H9 (cell line): Measurements from ENCODE around the gene LTA4H. TPM values are rescaled to one million over a fixed set of nuclear protein-coding genes. Genes with fewer than 3 reads are reported as not detected.

Experiments
- DNase-seq: peaks from one replicate; pipeline ENCODE4 v3.0.0-alpha.2; 2017
- H2AFZ ChIP-seq: one replicate; pipeline ENCODE4 v1.6.1; 2013; ENCODE audit warnings: mild to moderate bottlenecking, low read length, control low read depth, moderate library complexity
- H2AK5ac ChIP-seq: 2 replicates; pipeline ENCODE4 v1.6.1; 2013; ENCODE audit warnings: low read length, control low read depth, mixed read lengths; ENCODE audit not compliant: insufficient read length
- H2BK120ac ChIP-seq: one replicate; pipeline ENCODE4 v1.6.1; 2013; ENCODE audit warnings: low read depth, mild to moderate bottlenecking, low read length, control low read depth, inconsistent platforms; ENCODE audit not compliant: poor library complexity, severe bottlenecking
- H2BK12ac ChIP-seq: 2 replicates; pipeline ENCODE4 v1.6.1; 2013; ENCODE audit warnings: low read length, control low read depth, mixed read lengths, low read depth; ENCODE audit not compliant: insufficient read length
- H2BK15ac ChIP-seq: 2 replicates; pipeline ENCODE4 v1.6.1; 2013; ENCODE audit warnings: low read depth, low read length, control low read depth
- H2BK20ac ChIP-seq: one replicate; pipeline ENCODE4 v1.6.1; 2013; ENCODE audit warnings: low read depth, mild to moderate bottlenecking, low read length, control low read depth, inconsistent platforms; ENCODE audit not compliant: poor library complexity, severe bottlenecking
- H2BK5ac ChIP-seq: 2 replicates; pipeline ENCODE4 v1.6.1; 2013; ENCODE audit warnings: low read length, control low read depth, mixed read lengths; ENCODE audit not compliant: insufficient read length
- H3K14ac ChIP-seq: 2 replicates; pipeline ENCODE4 v1.6.1; 2013; ENCODE audit warnings: low read length, control low read depth; ENCODE audit not compliant: insufficient read depth
- H3K18ac ChIP-seq: 2 replicates; pipeline ENCODE4 v1.6.1; 2013; ENCODE audit warnings: low read depth, mild to moderate bottlenecking, mixed read lengths, low read length, control low read depth; ENCODE audit not compliant: insufficient read length
- H3K23ac ChIP-seq: 2 replicates; pipeline ENCODE4 v1.6.1; 2013; ENCODE audit warnings: low read length, control low read depth, mixed read lengths, low read depth; ENCODE audit not compliant: insufficient read length
- H3K23me2 ChIP-seq: 2 replicates; pipeline ENCODE4 v1.6.1; 2013; ENCODE audit warnings: low read depth, mild to moderate bottlenecking, mixed read lengths, low read length, control low read depth; ENCODE audit not compliant: insufficient read length, poor library complexity, severe bottlenecking
- H3K27ac ChIP-seq: 2 replicates; pipeline ENCODE4 v1.5.1; 2013; ENCODE audit warnings: low read length, control low read depth, mixed read lengths, low read depth; ENCODE audit not compliant: insufficient read length
- H3K27me3 ChIP-seq: 2 replicates; pipeline ENCODE4 v1.6.1; 2013; ENCODE audit warnings: low read length, control low read depth, inconsistent platforms; ENCODE audit not compliant: insufficient read depth
- H3K4ac ChIP-seq: 2 replicates; pipeline ENCODE4 v1.6.1; 2013; ENCODE audit warnings: low read depth, mild to moderate bottlenecking, control low read depth, inconsistent platforms, low read length, moderate library complexity
- H3K4me1 ChIP-seq: 2 replicates; pipeline ENCODE4 v1.6.1; 2013; ENCODE audit warnings: low read length, control low read depth, inconsistent platforms; ENCODE audit not compliant: insufficient read depth
- H3K4me2 ChIP-seq: 2 replicates; pipeline ENCODE4 v1.6.1; 2013; ENCODE audit warnings: low read length, control low read depth, mixed read lengths; ENCODE audit not compliant: insufficient read length, insufficient read depth
- H3K56ac ChIP-seq: 2 replicates; pipeline ENCODE4 v1.6.1; 2013; ENCODE audit warnings: low read depth, mild to moderate bottlenecking, mixed read lengths, low read length, control low read depth; ENCODE audit not compliant: insufficient read length
- H3K79me1 ChIP-seq: 2 replicates; pipeline ENCODE4 v1.6.1; 2013; ENCODE audit warnings: low read depth, mild to moderate bottlenecking, moderate library complexity, low read length, control low read depth, inconsistent platforms; ENCODE audit not compliant: insufficient read depth, poor library complexity, severe bottlenecking
- H3K79me2 ChIP-seq: 2 replicates; pipeline ENCODE4 v1.6.1; 2013; ENCODE audit warnings: low read length, control low read depth, inconsistent platforms; ENCODE audit not compliant: insufficient read depth
- H3K9ac ChIP-seq: 2 replicates; pipeline ENCODE4 v1.6.1; 2013; ENCODE audit warnings: low read length, control low read depth, mixed read lengths; ENCODE audit not compliant: insufficient read length; ENCODE audit errors: extremely low read depth
- H3K9me3 ChIP-seq: one replicate; pipeline ENCODE4 v1.6.1; 2013; ENCODE audit warnings: low read depth, low read length, inconsistent platforms; ENCODE audit not compliant: control insufficient read depth
- H3T11ph ChIP-seq: one replicate; pipeline ENCODE4 v1.6.1; 2013; ENCODE audit warnings: mild to moderate bottlenecking, low read length, control low read depth, inconsistent platforms
- H4K20me1 ChIP-seq: one replicate; pipeline ENCODE4 v1.6.1; 2013; ENCODE audit not compliant: control insufficient read depth, insufficient read length, insufficient read depth
- H4K5ac ChIP-seq: 2 replicates; pipeline ENCODE4 v1.6.1; 2013; ENCODE audit warnings: low read depth, mild to moderate bottlenecking, mixed read lengths, low read length, control low read depth; ENCODE audit not compliant: insufficient read length
- H4K8ac ChIP-seq: replicated peaks from 2 replicates; pipeline ENCODE4 v1.6.1; 2013; ENCODE audit warnings: low read length, control low read depth, mixed read lengths, low read depth; ENCODE audit not compliant: insufficient read length
- H4K91ac ChIP-seq: 2 replicates; pipeline ENCODE4 v1.6.1; 2013; ENCODE audit warnings: low read depth, mild to moderate bottlenecking, moderate library complexity, mixed read lengths, low read length, control low read depth; ENCODE audit not compliant: insufficient read length
- H3K27ac Mint-ChIP-seq, 3 experiments: 2 replicates in 2 of 3; 3 replicates in 1 of 3; pipeline ENCODE4 v1.8.0; 2020 to 2021; ENCODE audit warnings: mixed read lengths in 3 of 3, mild to moderate bottlenecking in 1 of 3, moderate library complexity in 1 of 3
- H3K27me3 Mint-ChIP-seq: 2 replicates; pipeline ENCODE4 v1.8.0; 2021; ENCODE audit warnings: low read depth, mild to moderate bottlenecking, moderate library complexity, mixed read lengths
- H3K36me3 Mint-ChIP-seq, 3 experiments: 2 replicates in 2 of 3; 3 replicates in 1 of 3; pipeline ENCODE4 v1.8.0; 2020 to 2021; ENCODE audit warnings: low read depth in 3 of 3, mixed read lengths in 3 of 3; ENCODE audit not compliant: insufficient read depth in 1 of 3
- H3K4me1 Mint-ChIP-seq, 2 experiments: 2 replicates each; pipeline ENCODE4 v1.8.0; 2020; ENCODE audit warnings: mixed read lengths in 2 of 2
- H3K4me3 Mint-ChIP-seq, 2 experiments: 2 replicates in 1 of 2; 3 replicates in 1 of 2; pipeline ENCODE4 v1.8.0; 2020 to 2021; ENCODE audit warnings: mild to moderate bottlenecking in 2 of 2, mixed read lengths in 2 of 2, moderate library complexity in 1 of 2
- H3K9me3 Mint-ChIP-seq, 2 experiments: 2 replicates in 1 of 2; 3 replicates in 1 of 2; pipeline ENCODE4 v1.8.0; 2020; ENCODE audit warnings: mild to moderate bottlenecking in 2 of 2, mixed read lengths in 2 of 2, moderate library complexity in 1 of 2
- WGBS: extraction: QIAGEN DNeasy Blood & Tissue Kit; methylation state at CpG from one replicate; pipeline ENCODE4 v1.1.7; 2013; ENCODE audit warnings: missing lambda C conversion rate, low lambda C conversion rate, mixed read lengths; ENCODE audit not compliant: insufficient read length; ENCODE audit errors: extremely low coverage; 5-methylcytosine and 5-hydroxymethylcytosine counted together
- total RNA-seq: library from RNA; stranded (reverse); gene quantifications from 2 replicates; pipeline ENCODE4 v1.2.1, GENCODE V29; 2021
- TF ChIP-seq, protein P1 (sequence below): fragments of 200-600 bp; sonication (generic); conservative IDR thresholded peaks from 3 replicates; pipeline ENCODE4 v1.8.0; 2021; ENCODE audit warnings: antibody characterized with exemption, mild to moderate bottlenecking

Gene LTA4H
- total RNA-seq, 1 experiment from 2014 or later = 144 TPM

DNA sequence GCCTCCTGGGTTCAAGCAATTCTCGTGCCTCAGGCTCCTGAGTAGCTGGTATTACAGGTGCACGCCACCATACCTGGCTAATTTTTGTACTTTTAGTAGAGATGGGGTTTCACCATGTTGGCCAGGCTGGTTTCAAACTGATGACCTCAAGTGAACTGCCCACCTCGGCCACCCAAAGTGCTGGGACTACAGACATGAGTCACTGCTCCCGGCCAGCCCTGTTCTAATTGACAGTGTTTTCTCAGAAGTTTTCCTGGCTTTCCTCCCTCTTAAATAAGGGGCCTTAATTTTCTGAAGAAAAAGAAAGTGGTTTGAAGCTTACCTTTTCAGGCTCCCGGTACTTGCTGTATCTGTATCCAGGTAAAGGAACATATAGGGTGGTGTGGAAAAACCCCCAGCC is 40.9 kb downstream of the LTA4H start:
- Histone ChIP-seq H2BK120ac (no peak overlapping the region), H4K91ac (no peak overlapping the region), H4K8ac (no peak overlapping the region), H2BK20ac (no peak overlapping the region), H3K9ac (no peak overlapping the region), H3K4me2 (no peak overlapping the region), H3K79me2 (no peaks in the 10 kb centered on the region), H2BK12ac (no peak overlapping the region), H3K4me1 (peaks cover 4% of the 10 kb centered on the region; the same call in 1 of the 2 replicates), H2AK5ac (no peak overlapping the region), H4K20me1 (no peaks in the 10 kb centered on the region), H2AFZ (no peak overlapping the region), H2BK5ac (no peak overlapping the region), H3T11ph (no peak overlapping the region), H3K4ac (no peak overlapping the region), H3K23me2 (no peaks in the 10 kb centered on the region), H3K27me3 (no peaks in the 10 kb centered on the region), H3K9me3 (no peaks in the 10 kb centered on the region), H2BK15ac (no peak overlapping the region), H3K56ac (no peak overlapping the region), H3K79me1 (no peaks in the 10 kb centered on the region), H3K27ac (no peak overlapping the region), H4K5ac (no peak overlapping the region), H3K23ac (no peak overlapping the region), H3K18ac (no peak overlapping the region), H3K14ac (no peak overlapping the region)
- no peaks in the 10 kb centered on the region; the same call in 1 of the 2 replicates for H3K27me3 Mint-ChIP-seq
- no CpG with 5 or more reads among the region's 5 CpGs for WGBS
- no peaks in the 10 kb centered on the region for H3K9me3 Mint-ChIP-seq
- peaks cover 18 to 19% of the 10 kb centered on the region in 2 experiments for H3K4me1 Mint-ChIP-seq
- H3K36me3 Mint-ChIP-seq = no peaks in the 10 kb centered on the region
- TF ChIP-seq, protein P1, sequence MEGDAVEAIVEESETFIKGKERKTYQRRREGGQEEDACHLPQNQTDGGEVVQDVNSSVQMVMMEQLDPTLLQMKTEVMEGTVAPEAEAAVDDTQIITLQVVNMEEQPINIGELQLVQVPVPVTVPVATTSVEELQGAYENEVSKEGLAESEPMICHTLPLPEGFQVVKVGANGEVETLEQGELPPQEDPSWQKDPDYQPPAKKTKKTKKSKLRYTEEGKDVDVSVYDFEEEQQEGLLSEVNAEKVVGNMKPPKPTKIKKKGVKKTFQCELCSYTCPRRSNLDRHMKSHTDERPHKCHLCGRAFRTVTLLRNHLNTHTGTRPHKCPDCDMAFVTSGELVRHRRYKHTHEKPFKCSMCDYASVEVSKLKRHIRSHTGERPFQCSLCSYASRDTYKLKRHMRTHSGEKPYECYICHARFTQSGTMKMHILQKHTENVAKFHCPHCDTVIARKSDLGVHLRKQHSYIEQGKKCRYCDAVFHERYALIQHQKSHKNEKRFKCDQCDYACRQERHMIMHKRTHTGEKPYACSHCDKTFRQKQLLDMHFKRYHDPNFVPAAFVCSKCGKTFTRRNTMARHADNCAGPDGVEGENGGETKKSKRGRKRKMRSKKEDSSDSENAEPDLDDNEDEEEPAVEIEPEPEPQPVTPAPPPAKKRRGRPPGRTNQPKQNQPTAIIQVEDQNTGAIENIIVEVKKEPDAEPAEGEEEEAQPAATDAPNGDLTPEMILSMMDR = no peak
- no peak for DNase-seq
- H3K27ac Mint-ChIP-seq = no peak overlapping the region
- H3K4me3 Mint-ChIP-seq = no peak overlapping the region
